Brain microvascular endothelial cell (primary cell): ENCODE data around the gene LYVE1.

ENCODE experiments used
- DNase-seq: peaks from one replicate; pipeline ENCODE4 v3.0.0-alpha.2; 2020
- H3K27ac ChIP-seq: fragments of 250-450 bp; sonication (Bioruptor Pico); 2 replicates; pipeline ENCODE4 v1.5.1; 2020; ENCODE audit warnings: mild to moderate bottlenecking, moderate library complexity
- H3K27me3 ChIP-seq: fragments of 250-450 bp; sonication (Bioruptor Pico); replicated peaks from 2 replicates; pipeline ENCODE4 v1.5.1; 2020; ENCODE audit warnings: mild to moderate bottlenecking
- H3K36me3 ChIP-seq: fragments of 250-450 bp; sonication (Bioruptor Pico); replicated peaks from 2 replicates; pipeline ENCODE4 v1.5.1; 2020; ENCODE audit warnings: mild to moderate bottlenecking
- H3K4me3 ChIP-seq: 2 replicates; pipeline ENCODE4 v1.5.1; 2011; ENCODE audit warnings: low read depth, mild to moderate bottlenecking, control low read depth, low read length, moderate library complexity
- CTCF ChIP-seq: IDR thresholded peaks from 2 replicates; pipeline ENCODE4 v1.5.1; 2011; ENCODE audit warnings: low read depth, mild to moderate bottlenecking, moderate library complexity, low read length, control low read depth, inconsistent platforms; ENCODE audit errors: missing control alignments
- in situ Hi-C: cut with HindIII; loops from 2 replicates; pipeline ENCODE4 v1.10.0; 2017; ENCODE audit warnings: low sequenced_read_pairs, low pct_ligation_motif_present

Gene LYVE1

GRCh38 chr11:10528121-10528520, 40.3 kb downstream of the LYVE1 start:
- peak overlapping the region; percentile 75 for H3K27ac ChIP-seq
- H3K27me3 ChIP-seq, result no peaks in the 10 kb centered on the region
- peaks cover 7% of the 10 kb centered on the region for H3K36me3 ChIP-seq
- no peak overlapping the region for H3K4me3 ChIP-seq
- TF ChIP-seq CTCF, result no peak
- no peak for DNase-seq
- in situ Hi-C loops, result no loop called here

GRCh38 chr11:10526974-10527918, 41.2 kb downstream of the LYVE1 start:
- Histone ChIP-seq H3K27ac (peak overlapping the region; percentile 75), H3K27me3 (no peaks in the 10 kb centered on the region), H3K36me3 (peaks cover 12% of the 10 kb centered on the region), H3K4me3 (no peak overlapping the region)
- no peak for DNase-seq
- TF ChIP-seq CTCF, result no peak
- in situ Hi-C loops, result no loop called here

GRCh38 chr11:10524471-10524870, 44.0 kb downstream of the LYVE1 start:
- TF ChIP-seq CTCF, result no peak
- H3K4me3 ChIP-seq, result no peak overlapping the region
- H3K27me3 ChIP-seq, result no peaks in the 10 kb centered on the region
- peaks cover 27% of the 10 kb centered on the region for H3K36me3 ChIP-seq
- DNase-seq, result no peak
- H3K27ac ChIP-seq, result no peak overlapping the region
- in situ Hi-C loops, result no loop called here

GRCh38 chr11:10522921-10523320, 45.5 kb downstream of the LYVE1 start:
- in situ Hi-C loops, result no loop called here
- DNase-seq, result no peak
- no peak overlapping the region for H3K4me3 ChIP-seq
- H3K36me3 ChIP-seq, result peaks cover 30% of the 10 kb centered on the region
- no peaks in the 10 kb centered on the region for H3K27me3 ChIP-seq
- TF ChIP-seq CTCF, result no peak
- H3K27ac ChIP-seq, result no peak overlapping the region

GRCh38 chr11:10522276-10522675, 46.2 kb downstream of the LYVE1 start:
- Histone ChIP-seq H3K4me3 (no peak overlapping the region), H3K36me3 (peaks cover 30% of the 10 kb centered on the region), H3K27ac (no peak overlapping the region), H3K27me3 (no peaks in the 10 kb centered on the region)
- in situ Hi-C loops, result no loop called here
- DNase-seq, result no peak
- no peak for TF ChIP-seq CTCF
